ENCODE results near the gene ERCC6L2. TPM values are rescaled to one million over a fixed set of nuclear protein-coding genes. Genes with fewer than 3 reads are reported as not detected.

Gene ERCC6L2
- total RNA-seq, 1 donor from 2014 or later: 55.5 TPM

DNA sequence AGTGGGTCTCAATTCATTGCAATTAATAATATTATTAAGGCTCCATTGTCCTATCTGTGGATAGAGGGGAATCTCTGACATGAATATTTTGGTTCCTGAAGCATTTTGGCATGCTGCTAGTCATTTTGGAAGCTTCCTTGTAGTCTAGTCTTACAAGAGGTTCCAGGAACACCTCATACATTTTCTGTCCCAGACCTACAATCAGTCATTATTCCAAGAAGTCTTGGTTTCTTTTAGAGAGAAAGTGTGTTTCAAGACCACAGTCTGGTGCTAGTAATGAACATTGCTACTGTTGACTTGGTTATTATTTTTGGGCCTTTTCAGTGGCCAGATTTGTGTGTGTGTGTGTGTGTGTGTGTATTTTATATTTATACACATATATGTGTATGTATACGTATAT is 98.9 kb downstream of the ERCC6L2 start:
- DNase-seq (ENCODE audit: extremely low spot score, unreplicated experiment): no peak
- peaks cover 5% of the 10 kb centered on the region for H3K4me1 Mint-ChIP-seq (ENCODE audit: unreplicated experiment)
- peaks cover 5% of the 10 kb centered on the region for H3K9me3 Mint-ChIP-seq
- no peaks in the 10 kb centered on the region for H3K27me3 Mint-ChIP-seq
- H3K4me3 Mint-ChIP-seq: no peak overlapping the region
- no peak overlapping the region for H3K27ac Mint-ChIP-seq
- peaks cover 35% of the 10 kb centered on the region for H3K36me3 Mint-ChIP-seq
- TF ChIP-seq, protein P1, sequence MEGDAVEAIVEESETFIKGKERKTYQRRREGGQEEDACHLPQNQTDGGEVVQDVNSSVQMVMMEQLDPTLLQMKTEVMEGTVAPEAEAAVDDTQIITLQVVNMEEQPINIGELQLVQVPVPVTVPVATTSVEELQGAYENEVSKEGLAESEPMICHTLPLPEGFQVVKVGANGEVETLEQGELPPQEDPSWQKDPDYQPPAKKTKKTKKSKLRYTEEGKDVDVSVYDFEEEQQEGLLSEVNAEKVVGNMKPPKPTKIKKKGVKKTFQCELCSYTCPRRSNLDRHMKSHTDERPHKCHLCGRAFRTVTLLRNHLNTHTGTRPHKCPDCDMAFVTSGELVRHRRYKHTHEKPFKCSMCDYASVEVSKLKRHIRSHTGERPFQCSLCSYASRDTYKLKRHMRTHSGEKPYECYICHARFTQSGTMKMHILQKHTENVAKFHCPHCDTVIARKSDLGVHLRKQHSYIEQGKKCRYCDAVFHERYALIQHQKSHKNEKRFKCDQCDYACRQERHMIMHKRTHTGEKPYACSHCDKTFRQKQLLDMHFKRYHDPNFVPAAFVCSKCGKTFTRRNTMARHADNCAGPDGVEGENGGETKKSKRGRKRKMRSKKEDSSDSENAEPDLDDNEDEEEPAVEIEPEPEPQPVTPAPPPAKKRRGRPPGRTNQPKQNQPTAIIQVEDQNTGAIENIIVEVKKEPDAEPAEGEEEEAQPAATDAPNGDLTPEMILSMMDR (conservative IDR thresholded peaks at IDR 0.05): no peak

DNA sequence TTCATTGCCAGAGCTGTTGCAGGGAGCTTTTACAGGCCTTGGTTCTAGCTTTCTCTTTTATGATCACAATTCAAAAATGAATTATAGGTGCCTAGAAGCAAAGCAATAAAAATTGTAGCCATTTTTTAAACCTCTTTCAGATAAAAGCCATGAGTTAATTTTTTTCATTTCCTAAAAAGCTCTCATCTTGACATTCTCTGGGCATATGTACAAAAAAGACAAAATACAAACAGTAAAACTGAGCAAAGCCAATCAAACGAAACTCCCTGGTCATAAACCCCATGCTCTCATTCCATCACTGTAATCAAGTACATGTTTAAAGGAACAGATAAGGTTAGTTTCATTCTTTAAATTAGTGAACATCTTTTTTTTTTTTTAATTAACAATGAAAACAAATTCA is 101.9 kb downstream of the ERCC6L2 start:
- Mint-ChIP-seq H3K4me1 (ENCODE audit: unreplicated experiment) (peaks cover 21% of the 10 kb centered on the region), H3K9me3 (peaks cover 5% of the 10 kb centered on the region), H3K4me3 (no peak overlapping the region), H3K36me3 (peaks cover 33% of the 10 kb centered on the region), H3K27ac (no peak overlapping the region), H3K27me3 (no peaks in the 10 kb centered on the region)
- TF ChIP-seq, protein P1 (conservative IDR thresholded peaks at IDR 0.05): no peak
- DNase-seq (ENCODE audit: extremely low spot score, unreplicated experiment): no peak

DNA sequence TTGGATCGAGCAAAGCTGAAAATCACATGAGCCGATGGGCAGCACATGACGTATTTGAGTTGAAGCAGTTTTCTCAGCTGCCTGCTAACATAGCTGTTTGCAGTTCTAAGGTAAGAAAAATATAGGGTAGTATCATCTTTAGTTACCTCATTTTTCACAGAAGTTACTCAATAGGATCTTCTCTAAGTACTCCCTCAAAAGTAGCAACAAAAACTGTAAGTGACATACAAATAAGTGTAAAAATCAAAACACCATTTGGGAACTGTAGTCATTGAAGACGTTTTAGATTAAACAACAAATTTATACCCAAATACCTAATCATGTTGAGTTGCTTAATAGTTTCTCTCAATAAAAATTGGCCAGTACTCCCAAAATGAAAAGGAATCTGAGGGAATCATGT is 102.6 kb downstream of the ERCC6L2 start:
- H3K4me3 Mint-ChIP-seq: no peak overlapping the region
- DNase-seq (ENCODE audit: extremely low spot score, unreplicated experiment): no peak
- H3K27me3 Mint-ChIP-seq: no peaks in the 10 kb centered on the region
- H3K36me3 Mint-ChIP-seq: peaks cover 26% of the 10 kb centered on the region
- TF ChIP-seq, protein P1 (conservative IDR thresholded peaks at IDR 0.05): no peak
- no peaks in the 10 kb centered on the region for H3K9me3 Mint-ChIP-seq
- peaks cover 22% of the 10 kb centered on the region for H3K4me1 Mint-ChIP-seq (ENCODE audit: unreplicated experiment)
- H3K27ac Mint-ChIP-seq: no peak overlapping the region

DNA sequence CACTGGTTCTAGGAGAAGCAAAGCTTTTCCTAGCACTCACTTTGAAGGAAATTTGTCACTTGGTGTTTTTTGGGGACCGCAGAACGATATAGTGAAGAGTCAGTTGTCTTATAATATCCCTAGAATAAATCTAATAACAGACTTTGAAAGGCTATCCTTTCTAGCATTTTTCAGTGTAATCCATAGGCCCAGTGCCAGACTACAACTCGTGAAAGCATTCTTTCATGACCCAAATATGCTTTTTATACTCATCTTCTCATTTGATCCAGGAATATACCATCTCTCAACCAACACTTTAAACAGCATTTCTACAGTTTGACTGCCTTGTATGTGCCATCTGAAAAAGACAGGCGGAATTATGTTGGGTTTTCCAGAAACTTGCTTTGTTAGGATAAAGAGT is 104.0 kb downstream of the ERCC6L2 start:
- H3K36me3 Mint-ChIP-seq: peaks cover 20% of the 10 kb centered on the region
- no peaks in the 10 kb centered on the region for H3K9me3 Mint-ChIP-seq
- DNase-seq (ENCODE audit: extremely low spot score, unreplicated experiment): no peak
- TF ChIP-seq, protein P1 (conservative IDR thresholded peaks at IDR 0.05): no peak
- no peaks in the 10 kb centered on the region for H3K27me3 Mint-ChIP-seq
- no peak overlapping the region for H3K4me3 Mint-ChIP-seq
- peaks cover 22% of the 10 kb centered on the region for H3K4me1 Mint-ChIP-seq (ENCODE audit: unreplicated experiment)
- H3K27ac Mint-ChIP-seq: no peak overlapping the region

DNA sequence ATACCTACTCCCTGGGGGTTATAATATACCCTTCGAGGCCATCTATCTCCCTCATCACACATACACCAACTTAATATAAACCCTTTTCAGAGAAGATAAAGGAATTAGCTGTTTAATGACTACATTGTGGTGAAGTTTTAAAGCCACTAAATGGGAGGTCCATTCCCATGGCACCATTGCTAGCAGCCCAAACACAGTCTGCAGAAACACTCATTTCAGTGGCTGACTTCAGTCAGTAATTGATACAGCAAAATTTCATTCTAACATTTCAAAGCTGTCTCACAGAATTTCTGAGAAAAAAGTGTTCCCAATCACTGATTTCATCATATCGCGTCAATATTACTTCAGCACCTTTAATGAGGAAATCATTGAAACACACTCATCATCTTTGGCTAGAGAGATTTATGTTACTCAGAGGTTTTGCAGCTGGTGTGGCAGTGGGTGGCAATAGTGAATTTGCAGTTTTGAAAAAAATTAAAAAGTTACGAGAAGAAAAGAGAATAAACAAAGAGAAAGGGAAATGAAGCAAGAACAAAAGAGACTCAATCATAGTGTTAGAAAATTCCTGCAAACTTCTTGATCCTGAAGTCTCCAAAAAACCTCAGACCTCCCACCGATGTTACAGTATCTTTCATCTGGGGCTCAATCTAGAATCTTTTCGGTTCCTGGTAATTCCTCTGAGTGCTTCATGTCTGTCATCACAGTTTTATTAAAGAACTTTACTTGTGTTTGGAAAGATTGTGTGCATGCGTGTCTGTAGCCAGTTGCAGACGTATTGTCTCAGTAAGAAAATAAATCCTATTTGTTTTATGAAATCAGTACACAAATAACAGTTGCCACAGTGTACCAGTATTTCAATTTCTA is 105.0 kb downstream of the ERCC6L2 start:
- Mint-ChIP-seq H3K4me1 (ENCODE audit: unreplicated experiment) (peaks cover 22% of the 10 kb centered on the region), H3K27me3 (no peaks in the 10 kb centered on the region), H3K9me3 (no peaks in the 10 kb centered on the region), H3K27ac (no peak overlapping the region), H3K36me3 (peaks cover 24% of the 10 kb centered on the region), H3K4me3 (no peak overlapping the region)
- no peak for DNase-seq (ENCODE audit: extremely low spot score, unreplicated experiment)
- TF ChIP-seq, protein P1 (conservative IDR thresholded peaks at IDR 0.05): no peak

Measured in type B pancreatic cell (in vitro differentiated cells).